Liver (tissue), 9 donors: ENCODE results near the gene NHERF1. TPM values are rescaled to one million over a fixed set of nuclear protein-coding genes. Genes with fewer than 3 reads are reported as not detected.

ENCODE experiments used
- DNase-seq: peaks from one replicate; pipeline ENCODE4 v3.0.0-alpha.2; 2017; ENCODE audit warnings: low spot score
- H3K27ac ChIP-seq, 2 donors: one replicate each; pipeline ENCODE4 v1.7.0; 2013; ENCODE audit warnings: inconsistent platforms in 2 of 2, low read length in 2 of 2, control low read depth in 1 of 2, low read depth in 1 of 2, mild to moderate bottlenecking in 1 of 2
- H3K27me3 ChIP-seq, 4 donors: one replicate each; pipeline versions ENCODE4 v1.6.1 to v1.7.0; 2013; ENCODE audit warnings: low read length in 3 of 4, inconsistent platforms in 1 of 4, mild to moderate bottlenecking in 1 of 4, moderate library complexity in 1 of 4; ENCODE audit not compliant: control insufficient read depth in 4 of 4, insufficient read depth in 4 of 4
- H3K36me3 ChIP-seq, 4 donors: one replicate each; pipeline versions ENCODE4 v1.6.1 to v1.7.0; 2013; ENCODE audit warnings: low read length in 3 of 4, mild to moderate bottlenecking in 3 of 4, low read depth in 1 of 4, moderate library complexity in 1 of 4; ENCODE audit not compliant: control insufficient read depth in 4 of 4, insufficient read depth in 3 of 4
- H3K4me1 ChIP-seq, 4 donors: one replicate each; pipeline versions ENCODE4 v1.6.1 to v1.7.0; 2013; ENCODE audit warnings: low read length in 3 of 4, mild to moderate bottlenecking in 3 of 4, moderate library complexity in 1 of 4; ENCODE audit not compliant: control insufficient read depth in 4 of 4, insufficient read depth in 4 of 4
- H3K4me3 ChIP-seq, 3 donors: one replicate each; pipeline versions ENCODE4 v1.6.1 to v1.7.0; 2013; ENCODE audit warnings: low read length in 3 of 3, control low read depth in 1 of 3, low read depth in 1 of 3, mild to moderate bottlenecking in 1 of 3
- H3K9ac ChIP-seq, 2 donors: one replicate each; pipeline ENCODE4 v1.7.0; 2013; ENCODE audit warnings: low read length in 2 of 2, mild to moderate bottlenecking in 2 of 2, moderate library complexity in 2 of 2, control low read depth in 1 of 2, low read depth in 1 of 2
- H3K9me3 ChIP-seq, 4 donors: one replicate each; pipeline versions ENCODE4 v1.6.1 to v1.7.0; 2013; ENCODE audit warnings: low read length in 3 of 4; ENCODE audit not compliant: control insufficient read depth in 4 of 4
- EGR1 ChIP-seq, 2 donors: IDR thresholded peaks; 2 replicates each; pipeline ENCODE4 v1.6.1; 2016 to 2018; ENCODE audit warnings: antibody characterized with exemption in 2 of 2, low read depth in 2 of 2
- FOXA1 ChIP-seq: IDR thresholded peaks from 2 replicates; pipeline ENCODE4 v1.6.1; 2016; ENCODE audit warnings: antibody characterized with exemption
- FOXA2 ChIP-seq: IDR thresholded peaks from 2 replicates; pipeline ENCODE4 v1.6.1; 2016; ENCODE audit warnings: antibody characterized with exemption
- GABPA ChIP-seq, 2 donors: IDR thresholded peaks in 1 of 2; conservative IDR thresholded peaks in 1 of 2; 2 replicates each; pipeline ENCODE4 v1.6.1; 2016; ENCODE audit warnings: antibody characterized with exemption in 2 of 2, mild to moderate bottlenecking in 1 of 2, moderate library complexity in 1 of 2
- HNF4A ChIP-seq, 2 donors: conservative IDR thresholded peaks; 2 replicates each; pipeline ENCODE4 v1.6.1; 2016; ENCODE audit warnings: antibody characterized with exemption in 2 of 2, mild to moderate bottlenecking in 2 of 2
- HNF4G ChIP-seq: IDR thresholded peaks from 2 replicates; pipeline ENCODE4 v1.6.1; 2016; ENCODE audit warnings: antibody characterized with exemption
- JUND ChIP-seq, 2 donors: IDR thresholded peaks; 2 replicates each; pipeline ENCODE4 v1.6.1; 2016; ENCODE audit warnings: antibody characterized with exemption in 2 of 2
- MAX ChIP-seq: IDR thresholded peaks from 2 replicates; pipeline ENCODE4 v1.6.1; 2016; ENCODE audit warnings: antibody characterized with exemption
- NR2F2 ChIP-seq: IDR thresholded peaks from 2 replicates; pipeline ENCODE4 v1.6.1; 2016; ENCODE audit warnings: antibody characterized with exemption
- RAD21 ChIP-seq, 2 donors: IDR thresholded peaks; 2 replicates each; pipeline ENCODE4 v1.6.1; 2016; ENCODE audit warnings: antibody characterized with exemption in 2 of 2, mild to moderate bottlenecking in 2 of 2
- RXRA ChIP-seq, 2 donors: IDR thresholded peaks; 2 replicates each; pipeline ENCODE4 v1.6.1; 2017 to 2018; ENCODE audit warnings: antibody characterized with exemption in 2 of 2, mild to moderate bottlenecking in 1 of 2
- SP1 ChIP-seq: IDR thresholded peaks from 2 replicates; pipeline ENCODE4 v1.6.1; 2018; ENCODE audit warnings: antibody characterized with exemption, mild to moderate bottlenecking
- TAF1 ChIP-seq: conservative IDR thresholded peaks from 2 replicates; pipeline ENCODE4 v1.6.1; 2016; ENCODE audit warnings: antibody characterized with exemption, mild to moderate bottlenecking
- WGBS: extraction: QIAGEN DNeasy Blood & Tissue Kit; methylation state at CpG from one replicate; pipeline ENCODE4 v1.1.7; 2013; 5-methylcytosine and 5-hydroxymethylcytosine counted together
- polyA plus RNA-seq, 2 donors: library from polyadenylated mRNA; stranded (reverse) in 1 of 2; unstranded in 1 of 2; fragments of 200-250 nt in 1 of 2; fragments of >200 nt in 1 of 2; fragmentation: Nextera tagmentation in 1 of 2; extraction: Ambion mirVana in 1 of 2; gene quantifications; one replicate each; pipeline versions ENCODE4 v1.2.1 to v1.2.3, GENCODE V29; 2013 to 2015
- total RNA-seq, 2 donors: library from RNA; depleted of rRNA; stranded (reverse); fragments of >200 nt; gene quantifications; one replicate each; pipeline ENCODE4 v1.2.3, GENCODE V29; 2014
- TF ChIP-seq, protein P1 (sequence below): IDR thresholded peaks from 2 replicates; pipeline ENCODE4 v1.6.1; 2016; ENCODE audit warnings: antibody characterized with exemption
- TF ChIP-seq, protein P2 (sequence below): IDR thresholded peaks from 2 replicates; pipeline ENCODE4 v1.6.1; 2016; ENCODE audit warnings: antibody characterized with exemption, mild to moderate bottlenecking
- TF ChIP-seq, protein P3 (sequence below): IDR thresholded peaks from 2 replicates; pipeline ENCODE4 v1.6.1; 2016; ENCODE audit warnings: antibody characterized with exemption
- donor health status: healthy.
- donor health status: healthy.
- donor health status: healthy.
- donor health status: healthy.
- donor health status: healthy.

The NHERF1 gene
- total and polyA plus RNA-seq, 4 donors, result 38.1 to 160 (median 94.7) TPM

GRCh38 chr17:74731347-74731605, 17.2 kb upstream of the NHERF1 start:
- WGBS, result 80% methylated on average over 4 of the region's 4 CpGs
- Histone ChIP-seq H3K9ac (no peak overlapping the region), H3K4me1 (peaks cover 2 to 6% (median 4%) of the 10 kb centered on the region in 4 donors), H3K27ac (no peak overlapping the region), H3K4me3 (no peak overlapping the region), H3K36me3 (no peaks in the 10 kb centered on the region), H3K27me3 (no peaks in the 10 kb centered on the region), H3K9me3 (no peaks in the 10 kb centered on the region)
- no peak for DNase-seq
- TF ChIP-seq MAX, result no peak
- TF ChIP-seq GABPA (IDR thresholded peaks at IDR 0.05 in 1 of 2, conservative IDR thresholded peaks at IDR 0.05 in 1 of 2), result no peak
- TF ChIP-seq, protein P1, sequence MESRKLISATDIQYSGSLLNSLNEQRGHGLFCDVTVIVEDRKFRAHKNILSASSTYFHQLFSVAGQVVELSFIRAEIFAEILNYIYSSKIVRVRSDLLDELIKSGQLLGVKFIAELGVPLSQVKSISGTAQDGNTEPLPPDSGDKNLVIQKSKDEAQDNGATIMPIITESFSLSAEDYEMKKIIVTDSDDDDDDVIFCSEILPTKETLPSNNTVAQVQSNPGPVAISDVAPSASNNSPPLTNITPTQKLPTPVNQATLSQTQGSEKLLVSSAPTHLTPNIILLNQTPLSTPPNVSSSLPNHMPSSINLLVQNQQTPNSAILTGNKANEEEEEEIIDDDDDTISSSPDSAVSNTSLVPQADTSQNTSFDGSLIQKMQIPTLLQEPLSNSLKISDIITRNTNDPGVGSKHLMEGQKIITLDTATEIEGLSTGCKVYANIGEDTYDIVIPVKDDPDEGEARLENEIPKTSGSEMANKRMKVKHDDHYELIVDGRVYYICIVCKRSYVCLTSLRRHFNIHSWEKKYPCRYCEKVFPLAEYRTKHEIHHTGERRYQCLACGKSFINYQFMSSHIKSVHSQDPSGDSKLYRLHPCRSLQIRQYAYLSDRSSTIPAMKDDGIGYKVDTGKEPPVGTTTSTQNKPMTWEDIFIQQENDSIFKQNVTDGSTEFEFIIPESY, result no peak
- TF ChIP-seq RXRA (IDR thresholded peaks at IDR 0.05), result no peak
- no peak for TF ChIP-seq SP1
- TF ChIP-seq NR2F2, result no peak
- TF ChIP-seq HNF4G, result no peak
- TF ChIP-seq RAD21 (IDR thresholded peaks at IDR 0.05), result no peak
- TF ChIP-seq FOXA2, result no peak
- TF ChIP-seq JUND (IDR thresholded peaks at IDR 0.05), result no peak
- no peak for TF ChIP-seq HNF4A (conservative IDR thresholded peaks at IDR 0.05)
- TF ChIP-seq, protein P2, sequence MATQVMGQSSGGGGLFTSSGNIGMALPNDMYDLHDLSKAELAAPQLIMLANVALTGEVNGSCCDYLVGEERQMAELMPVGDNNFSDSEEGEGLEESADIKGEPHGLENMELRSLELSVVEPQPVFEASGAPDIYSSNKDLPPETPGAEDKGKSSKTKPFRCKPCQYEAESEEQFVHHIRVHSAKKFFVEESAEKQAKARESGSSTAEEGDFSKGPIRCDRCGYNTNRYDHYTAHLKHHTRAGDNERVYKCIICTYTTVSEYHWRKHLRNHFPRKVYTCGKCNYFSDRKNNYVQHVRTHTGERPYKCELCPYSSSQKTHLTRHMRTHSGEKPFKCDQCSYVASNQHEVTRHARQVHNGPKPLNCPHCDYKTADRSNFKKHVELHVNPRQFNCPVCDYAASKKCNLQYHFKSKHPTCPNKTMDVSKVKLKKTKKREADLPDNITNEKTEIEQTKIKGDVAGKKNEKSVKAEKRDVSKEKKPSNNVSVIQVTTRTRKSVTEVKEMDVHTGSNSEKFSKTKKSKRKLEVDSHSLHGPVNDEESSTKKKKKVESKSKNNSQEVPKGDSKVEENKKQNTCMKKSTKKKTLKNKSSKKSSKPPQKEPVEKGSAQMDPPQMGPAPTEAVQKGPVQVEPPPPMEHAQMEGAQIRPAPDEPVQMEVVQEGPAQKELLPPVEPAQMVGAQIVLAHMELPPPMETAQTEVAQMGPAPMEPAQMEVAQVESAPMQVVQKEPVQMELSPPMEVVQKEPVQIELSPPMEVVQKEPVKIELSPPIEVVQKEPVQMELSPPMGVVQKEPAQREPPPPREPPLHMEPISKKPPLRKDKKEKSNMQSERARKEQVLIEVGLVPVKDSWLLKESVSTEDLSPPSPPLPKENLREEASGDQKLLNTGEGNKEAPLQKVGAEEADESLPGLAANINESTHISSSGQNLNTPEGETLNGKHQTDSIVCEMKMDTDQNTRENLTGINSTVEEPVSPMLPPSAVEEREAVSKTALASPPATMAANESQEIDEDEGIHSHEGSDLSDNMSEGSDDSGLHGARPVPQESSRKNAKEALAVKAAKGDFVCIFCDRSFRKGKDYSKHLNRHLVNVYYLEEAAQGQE, result no peak
- no peak for TF ChIP-seq EGR1 (IDR thresholded peaks at IDR 0.05; ENCODE audit: low read depth in 2 of 2)

DNA sequence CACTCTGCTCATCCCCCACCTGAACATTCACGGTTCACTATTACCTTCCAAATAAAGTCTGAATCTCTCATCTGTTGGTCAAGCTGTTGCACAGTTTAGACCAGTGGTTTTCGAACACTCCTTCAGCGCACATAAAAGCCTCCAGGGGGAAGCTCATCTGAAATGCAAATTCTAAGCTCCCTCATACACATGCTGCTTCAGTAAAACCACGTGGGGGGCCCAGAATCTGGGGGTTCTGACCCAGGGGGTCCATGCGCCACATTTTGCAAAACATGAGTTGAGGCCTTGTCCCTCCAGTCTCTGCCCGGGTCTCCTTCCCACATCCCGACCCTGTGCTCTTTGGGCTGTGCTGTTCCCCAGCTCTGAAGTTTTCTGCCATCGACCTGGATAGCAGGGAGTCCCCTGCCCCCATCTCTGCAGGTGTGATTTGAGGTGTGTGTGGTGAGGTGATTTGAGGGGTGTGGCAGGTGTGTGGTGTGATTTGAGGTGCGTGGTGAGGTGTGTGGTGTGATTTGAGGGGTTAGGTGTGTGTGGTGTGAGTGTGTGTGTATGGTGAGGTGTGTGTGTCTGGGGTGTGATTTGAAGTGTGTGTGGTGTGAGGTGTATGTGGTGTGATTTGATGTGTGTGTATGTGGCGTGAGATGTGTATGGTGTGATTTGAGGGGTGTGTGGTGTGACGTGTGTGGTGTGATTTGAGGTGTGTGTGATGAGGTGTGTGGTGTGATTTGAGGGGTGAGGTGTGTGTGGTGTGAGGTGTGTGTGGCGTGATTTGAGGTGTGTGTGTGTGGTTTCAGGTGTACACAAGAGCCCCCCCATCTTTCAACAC, 16.2 kb upstream of the NHERF1 start:
- Histone ChIP-seq H3K36me3 (no peaks in the 10 kb centered on the region), H3K27ac (no peak overlapping the region), H3K9me3 (no peaks in the 10 kb centered on the region), H3K4me1 (peaks cover 2 to 14% (median 7%) of the 10 kb centered on the region in 4 donors), H3K9ac (no peak overlapping the region), H3K4me3 (no peak overlapping the region), H3K27me3 (no peaks in the 10 kb centered on the region)
- no peak for DNase-seq
- no peak for TF ChIP-seq FOXA2
- TF ChIP-seq MAX, result no peak
- TF ChIP-seq FOXA1, result no peak
- TF ChIP-seq, protein P1, result no peak
- TF ChIP-seq RXRA (IDR thresholded peaks at IDR 0.05), result no peak
- no peak for TF ChIP-seq EGR1 (IDR thresholded peaks at IDR 0.05; ENCODE audit: low read depth in 2 of 2)
- no peak for TF ChIP-seq TAF1
- TF ChIP-seq HNF4G, result no peak
- TF ChIP-seq, protein P3, sequence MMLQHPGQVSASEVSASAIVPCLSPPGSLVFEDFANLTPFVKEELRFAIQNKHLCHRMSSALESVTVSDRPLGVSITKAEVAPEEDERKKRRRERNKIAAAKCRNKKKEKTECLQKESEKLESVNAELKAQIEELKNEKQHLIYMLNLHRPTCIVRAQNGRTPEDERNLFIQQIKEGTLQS, result no peak
- TF ChIP-seq JUND (IDR thresholded peaks at IDR 0.05), result no peak
- TF ChIP-seq RAD21 (IDR thresholded peaks at IDR 0.05), result no peak
- 81% methylated on average over 12 of the region's 12 CpGs for WGBS
